Measurements from ENCODE around the gene COX5A. TPM values are rescaled to one million over a fixed set of nuclear protein-coding genes. Genes with fewer than 3 reads are reported as not detected.
"Not testable (repeated sequence)": the region's sequence is repeated elsewhere in the genome, so short reads cannot be mapped to it uniquely, and the experiment has no call there.

The COX5A gene
- total and polyA plus RNA-seq, 2 donors from 2014 or later: 150 to 701 TPM

GRCh38 chr15:74888716-74889115 lies 49.2 kb downstream of the COX5A start:
- Histone ChIP-seq H3K27me3 (ENCODE audit: control insufficient read depth, insufficient read depth, low read length) (no peaks in the 10 kb centered on the region), H3K27ac (ENCODE audit: low read depth in 2 of 2, low read length in 2 of 2) (no peak overlapping the region), H3K9ac (ENCODE audit: low read length in 3 of 3) (no peak overlapping the region), H3K4me1 (ENCODE audit: control insufficient read depth in 2 of 3, insufficient read depth in 2 of 3, low read depth in 1 of 3, low read length in 3 of 3) (peaks cover 4 to 12% (median 5%) of the 10 kb centered on the region in 3 donors), H3K9me3 (ENCODE audit: control insufficient read depth in 2 of 3, insufficient read depth in 1 of 3, low read length in 3 of 3) (no peaks in the 10 kb centered on the region), H3K36me3 (ENCODE audit: control insufficient read depth in 2 of 3, insufficient read depth in 3 of 3, low read length in 3 of 3) (peaks cover 0 to 6% (median 3%) of the 10 kb centered on the region in 3 donors), H3K4me3 (ENCODE audit: low read length in 3 of 3) (no peak overlapping the region)
- intact Hi-C loops (cut with DNase I): no loop called here
- DNase-seq: no peak
- FAIRE-seq: no peak
- TF ChIP-seq CTCF (IDR thresholded peaks at IDR 0.05; ENCODE audit: borderline replicate concordance, extremely low read depth, insufficient read depth): no peak

DNA sequence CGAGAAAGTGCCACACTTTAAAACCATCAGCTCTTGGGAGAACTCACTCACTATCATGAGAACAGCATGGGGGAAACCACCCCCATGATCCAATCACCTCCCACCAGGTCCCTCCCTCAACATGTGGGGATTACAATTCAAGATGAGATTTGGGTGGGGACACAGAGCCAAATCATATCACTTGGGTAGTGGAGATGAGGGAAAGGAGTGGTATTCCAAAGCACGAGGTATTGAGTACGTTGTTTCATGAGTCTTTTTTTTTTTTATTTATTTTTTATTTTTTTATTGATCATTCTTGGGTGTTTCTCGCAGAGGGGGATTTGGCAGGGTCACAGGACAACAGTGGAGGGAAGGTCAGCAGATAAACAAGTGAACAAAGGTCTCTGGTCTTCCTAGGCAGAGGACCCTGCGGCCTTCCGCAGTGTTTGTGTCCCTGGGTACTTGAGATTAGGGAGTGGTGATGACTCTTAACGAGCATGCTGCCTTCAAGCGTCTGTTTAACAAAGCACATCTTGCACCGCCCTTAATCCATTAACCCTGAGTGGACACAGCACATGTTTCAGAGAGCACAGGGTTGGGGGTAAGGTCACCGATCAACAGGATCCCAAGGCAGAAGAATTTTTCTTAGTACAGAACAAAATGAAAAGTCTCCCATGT lies 50.2 kb downstream of the COX5A start:
- H3K36me3 ChIP-seq (ENCODE audit: control insufficient read depth in 2 of 3, insufficient read depth in 3 of 3, low read length in 3 of 3); DNase-seq; intact Hi-C loops (cut with DNase I); H3K9me3 ChIP-seq (ENCODE audit: control insufficient read depth in 2 of 3, insufficient read depth in 1 of 3, low read length in 3 of 3); H3K27ac ChIP-seq (ENCODE audit: low read depth in 2 of 2, low read length in 2 of 2); H3K27me3 ChIP-seq (ENCODE audit: control insufficient read depth, insufficient read depth, low read length); H3K9ac ChIP-seq (ENCODE audit: low read length in 3 of 3); H3K4me3 ChIP-seq (ENCODE audit: low read length in 3 of 3); FAIRE-seq: not testable (repeated sequence)
- peaks cover 4 to 12% (median 5%) of the 10 kb centered on the region in 3 donors for H3K4me1 ChIP-seq (ENCODE audit: control insufficient read depth in 2 of 3, insufficient read depth in 2 of 3, low read depth in 1 of 3, low read length in 3 of 3)

- intact Hi-C loops (cut with DNase I): no loop called here
- Histone ChIP-seq H3K9ac (ENCODE audit: low read length in 3 of 3) (no peak overlapping the region), H3K4me1 (ENCODE audit: control insufficient read depth in 2 of 3, insufficient read depth in 2 of 3, low read depth in 1 of 3, low read length in 3 of 3) (peaks cover 4 to 8% (median 5%) of the 10 kb centered on the region in 3 donors), H3K36me3 (ENCODE audit: control insufficient read depth in 2 of 3, insufficient read depth in 3 of 3, low read length in 3 of 3) (no peaks in the 10 kb centered on the region), H3K4me3 (ENCODE audit: low read length in 3 of 3) (no peak overlapping the region), H3K27ac (ENCODE audit: low read depth in 2 of 2, low read length in 2 of 2) (no peak overlapping the region), H3K9me3 (ENCODE audit: control insufficient read depth in 2 of 3, insufficient read depth in 1 of 3, low read length in 3 of 3) (peaks cover 0 to 3% (median 0%) of the 10 kb centered on the region in 3 donors), H3K27me3 (ENCODE audit: control insufficient read depth, insufficient read depth, low read length) (no peaks in the 10 kb centered on the region)
- no peak for DNase-seq
- FAIRE-seq: no peak
- TF ChIP-seq CTCF (IDR thresholded peaks at IDR 0.05; ENCODE audit: borderline replicate concordance, extremely low read depth, insufficient read depth): no peak
These were observed 52.4 kb downstream of the COX5A start for GRCh38 chr15:74885461-74885860.

GRCh38 chr15:74884428-74885223 lies 53.2 kb downstream of the COX5A start:
- Histone ChIP-seq H3K4me3 (ENCODE audit: low read length in 3 of 3) (no peak overlapping the region), H3K36me3 (ENCODE audit: control insufficient read depth in 2 of 3, insufficient read depth in 3 of 3, low read length in 3 of 3) (no peaks in the 10 kb centered on the region), H3K9me3 (ENCODE audit: control insufficient read depth in 2 of 3, insufficient read depth in 1 of 3, low read length in 3 of 3) (peaks cover 0 to 3% (median 0%) of the 10 kb centered on the region in 3 donors), H3K9ac (ENCODE audit: low read length in 3 of 3) (no peak overlapping the region), H3K4me1 (ENCODE audit: control insufficient read depth in 2 of 3, insufficient read depth in 2 of 3, low read depth in 1 of 3, low read length in 3 of 3) (peaks cover 2 to 5% (median 5%) of the 10 kb centered on the region in 3 donors), H3K27ac (ENCODE audit: low read depth in 2 of 2, low read length in 2 of 2) (no peak overlapping the region), H3K27me3 (ENCODE audit: control insufficient read depth, insufficient read depth, low read length) (no peaks in the 10 kb centered on the region)
- DNase-seq: no peak
- intact Hi-C loops (cut with DNase I): no loop called here
- no peak for FAIRE-seq
- TF ChIP-seq CTCF (IDR thresholded peaks at IDR 0.05; ENCODE audit: borderline replicate concordance, extremely low read depth, insufficient read depth): no peak
